Testis (tissue), 5 donors: ENCODE data around the gene DDX23. TPM values are rescaled to one million over a fixed set of nuclear protein-coding genes. Genes with fewer than 3 reads are reported as not detected.

ENCODE experiments used
- DNase-seq: peaks from one replicate; pipeline ENCODE4 v3.0.0-alpha.2; 2019
- H3K27ac ChIP-seq, 2 donors: fragments of 200-600 bp; sonication (generic); one replicate each; pipeline ENCODE4 v1.5.1; 2019
- H3K27me3 ChIP-seq: fragments of 200-600 bp; sonication (generic); one replicate; pipeline ENCODE4 v1.5.1; 2019
- H3K36me3 ChIP-seq: fragments of 200-600 bp; sonication (generic); one replicate; pipeline ENCODE4 v1.5.1; 2017; ENCODE audit warnings: low read depth; ENCODE audit errors: missing control alignments
- H3K4me1 ChIP-seq: fragments of 200-600 bp; sonication (generic); one replicate; pipeline ENCODE4 v1.5.1; 2019
- H3K4me3 ChIP-seq, 2 donors: fragments of 200-600 bp; sonication (generic); one replicate each; pipeline ENCODE4 v1.5.1; 2017 to 2019
- H3K9me3 ChIP-seq: fragments of 200-600 bp; sonication (generic); one replicate; pipeline ENCODE4 v1.5.1; 2017
- CTCF ChIP-seq, 3 experiments: fragments of 450-650 bp in 2 of 3; fragments of 200-600 bp in 1 of 3; sonication (generic) in 1 of 3; IDR thresholded peaks; one replicate each; pipeline ENCODE4 v1.5.1; 2016 to 2019; ENCODE audit warnings: antibody characterized with exemption in 3 of 3, mild to moderate bottlenecking in 2 of 3, moderate library complexity in 1 of 3
- POLR2A ChIP-seq: fragments of 450-650 bp; IDR thresholded peaks from one replicate; pipeline ENCODE4 v1.6.1; 2017; ENCODE audit warnings: antibody characterized with exemption, mild to moderate bottlenecking, moderate library complexity
- WGBS, 2 donors: methylation state at CpG; one replicate each; pipeline ENCODE4 v1.1.5; 2018; 5-methylcytosine and 5-hydroxymethylcytosine counted together
- intact Hi-C: fragments of 100-400 bp; cut with DNase I; formaldehyde crosslinking; loops from one replicate; pipeline ENCODE4 v1.15.1; 2023; ENCODE audit warnings: low total_unique reads
- long read RNA-seq, 2 donors: transcript quantifications; one replicate each; lab custom pipeline, GENCODE V29; 2026
- polyA plus RNA-seq: library from polyadenylated mRNA; stranded (reverse); fragments of 350-450 nt; fragmentation: Illumina TruSeq; extraction: RNeasy Lipid Tissue Mini Kit (QIAGEN cat#74804); gene quantifications from one replicate; pipeline ENCODE4 v1.2.3, GENCODE V29; 2014; ENCODE audit warnings: low read depth, low replicate concordance; ENCODE audit not compliant: insufficient read depth
- total RNA-seq, 2 donors: library from RNA; depleted of rRNA; stranded (reverse); fragments of >200 nt; gene quantifications; one replicate each; pipeline ENCODE4 v1.2.3, GENCODE V29; 2016

DDX23 gene
- 10 to 100 TPM; 85.0 to 96.1 TPM for total RNA-seq
- 69.4 TPM for polyA plus RNA-seq
- long read RNA-seq, donor 1, transcript DDX23-201 (17 exons, 3,248 nt): major isoform, 6 of 14 reads
- long read RNA-seq, donor 1, partial matches to known transcripts: 8 of 14 reads
- long read RNA-seq, donor 1, other reads (novel, unspliced or antisense): 0 of 14 reads
- long read RNA-seq, donor 2, partial matches to known transcripts: 0 of 3 reads
- long read RNA-seq, donor 2, other reads (novel, unspliced or antisense): 0 of 3 reads

- TF ChIP-seq CTCF (IDR thresholded peaks at IDR 0.05) (peak in 1 of 3 experiments; percentile 15), POLR2A (no peak)
- intact Hi-C loops: no loop called here
- WGBS, 2 donors: 0% methylated on average over 25 to 53 of the region's 53 CpGs
- H3K27me3 ChIP-seq: no peaks in the 10 kb centered on the region
- peaks cover 18% of the 10 kb centered on the region for H3K4me1 ChIP-seq
- peak within 1 kb of the TSS; percentile 68 to 80 for H3K4me3 ChIP-seq
- peak within 1 kb of the TSS; percentile 55 to 72 for H3K27ac ChIP-seq
- no peaks in the 10 kb centered on the region for H3K9me3 ChIP-seq
- DNase-seq: peak; percentile 96
- no peaks in the 10 kb centered on the region for H3K36me3 ChIP-seq
Observed at GRCh38 chr12:48851883-48852733, at the start of gene DDX23. DDX23 (minus strand) TSS chr12:48852163; CDS start chr12:48845782, 6,381 bp downstream.

- Histone ChIP-seq H3K36me3 (no peaks in the 10 kb centered on the region), H3K27me3 (no peaks in the 10 kb centered on the region), H3K4me3 (no peak overlapping the region), H3K27ac (no peak overlapping the region), H3K4me1 (no peaks in the 10 kb centered on the region), H3K9me3 (no peaks in the 10 kb centered on the region)
- intact Hi-C loops: no loop called here
- TF ChIP-seq POLR2A: no peak
- TF ChIP-seq CTCF (IDR thresholded peaks at IDR 0.05): no peak
- DNase-seq: no peak
- WGBS, 2 donors: 89 to 90% methylated on average over 2 of the region's 2 CpGs
Observed at GRCh38 chr12:48901278-48901677, 49.3 kb upstream of the DDX23 start.

DNA sequence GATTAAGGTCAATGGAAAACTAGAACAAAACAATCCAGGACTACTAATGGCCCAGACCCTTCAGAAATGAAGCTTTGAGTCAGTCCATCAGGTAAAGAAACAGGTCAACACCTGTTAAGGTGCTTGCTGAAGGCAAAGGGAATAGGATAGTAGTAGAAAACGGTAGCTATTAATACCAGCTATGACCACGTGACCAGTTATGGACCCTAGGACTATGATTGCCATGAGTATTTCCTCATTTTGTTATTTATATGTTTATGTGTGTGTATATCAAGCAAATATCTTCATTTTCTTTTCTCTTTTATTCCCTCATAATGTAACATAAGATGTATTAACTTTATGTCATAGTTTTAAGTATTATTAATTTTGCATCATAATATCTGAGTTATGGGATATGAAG, 47.7 kb upstream of the DDX23 start:
- intact Hi-C loops: no loop called here
- no peak for TF ChIP-seq CTCF (IDR thresholded peaks at IDR 0.05)
- TF ChIP-seq POLR2A: no peak
- Histone ChIP-seq H3K4me1 (no peaks in the 10 kb centered on the region), H3K9me3 (no peaks in the 10 kb centered on the region), H3K36me3 (no peaks in the 10 kb centered on the region), H3K4me3 (no peak overlapping the region), H3K27me3 (no peaks in the 10 kb centered on the region), H3K27ac (no peak overlapping the region)
- no peak for DNase-seq
- 75 to 84% methylated on average over 2 of the region's 2 CpGs for whole genome bisulfite sequencing, 2 donors

GRCh38 chr12:48894271-48894670, 42.3 kb upstream of the DDX23 start:
- no peaks in the 10 kb centered on the region for H3K9me3 ChIP-seq
- H3K36me3 ChIP-seq: no peaks in the 10 kb centered on the region
- DNase-seq: no peak
- no peak overlapping the region for H3K4me3 ChIP-seq
- intact Hi-C loops: no loop called here
- H3K27ac ChIP-seq: no peak overlapping the region
- peaks cover 9% of the 10 kb centered on the region for H3K4me1 ChIP-seq
- WGBS, 2 donors: 78 to 85% methylated on average over 1 of the region's 1 CpG
- H3K27me3 ChIP-seq: no peaks in the 10 kb centered on the region
- no peak for TF ChIP-seq POLR2A
- TF ChIP-seq CTCF (IDR thresholded peaks at IDR 0.05): no peak
